GM18867 (cell line): ENCODE results near the gene FHIT.
"Not testable (repeated sequence)": the region's sequence is repeated elsewhere in the genome, so short reads cannot be mapped to it uniquely, and the experiment has no call there.

Source experiments
- ATAC-seq: cut with Tn5 transposase; IDR thresholded peaks from one replicate; pipeline ENCODE4 v1.9.1; 2021; ENCODE audit warnings: mild to moderate bottlenecking, moderate library complexity; ENCODE audit not compliant: unreplicated experiment

The FHIT gene

GRCh38 chr3:60742606-60743145 is 508.6 kb downstream of the FHIT start:
- ATAC-seq, result no peak

- no peak for ATAC-seq
Observed at GRCh38 chr3:60737633-60738399, 513.4 kb downstream of the FHIT start.

GRCh38 chr3:60730371-60730770 is 520.9 kb downstream of the FHIT start:
- no peak for ATAC-seq

- no peak for ATAC-seq
Observed at GRCh38 chr3:60729056-60729455, 522.2 kb downstream of the FHIT start.

GRCh38 chr3:60728006-60728405 is 523.2 kb downstream of the FHIT start:
- ATAC-seq, result no peak

GRCh38 chr3:60720736-60721135 is 530.5 kb downstream of the FHIT start:
- ATAC-seq, result no peak

GRCh38 chr3:60716573-60716972 is 534.7 kb downstream of the FHIT start:
- ATAC-seq, result no peak

- ATAC-seq, result no peak
Observed at GRCh38 chr3:60708191-60708975, 542.9 kb downstream of the FHIT start.

GRCh38 chr3:60707452-60708020 is 543.7 kb downstream of the FHIT start:
- no peak for ATAC-seq

- no peak for ATAC-seq
Observed at GRCh38 chr3:60703956-60704736, 547.1 kb downstream of the FHIT start.

GRCh38 chr3:60703008-60703407 is 548.2 kb downstream of the FHIT start:
- ATAC-seq, result no peak

GRCh38 chr3:60698117-60698516 is 553.1 kb downstream of the FHIT start:
- no peak for ATAC-seq

GRCh38 chr3:60697132-60697531 is 554.1 kb downstream of the FHIT start:
- ATAC-seq, result no peak

GRCh38 chr3:60696428-60697125 is 554.7 kb downstream of the FHIT start:
- no peak for ATAC-seq

GRCh38 chr3:60675424-60675823 is 575.8 kb downstream of the FHIT start:
- ATAC-seq, result no peak

GRCh38 chr3:60674870-60675269 is 576.4 kb downstream of the FHIT start:
- no peak for ATAC-seq

GRCh38 chr3:60673123-60673522 is 578.1 kb downstream of the FHIT start:
- ATAC-seq, result no peak

- ATAC-seq, result not testable (repeated sequence)
Observed at GRCh38 chr3:60672337-60672736, 578.9 kb downstream of the FHIT start.

- no peak for ATAC-seq
Observed at GRCh38 chr3:60669636-60670035, 581.6 kb downstream of the FHIT start.

GRCh38 chr3:60660026-60660425 is 591.2 kb downstream of the FHIT start:
- no peak for ATAC-seq
